ENCODE data around the gene PI16.

GRCh38 chr6:36955671-36956445, 1.3 kb downstream of the PI16 start:
- TF ChIP-seq CTCF (IDR thresholded peaks at IDR 0.05; ENCODE audit: extremely low read depth in 1 of 2, insufficient read depth in 1 of 2, low read depth in 1 of 2, low read length in 2 of 2): no peak
- TF ChIP-seq POLR2A (IDR thresholded peaks at IDR 0.05; ENCODE audit: low read depth, low read length): no peak
- TF ChIP-seq MAX (IDR thresholded peaks at IDR 0.05; ENCODE audit: insufficient read depth, insufficient read length): no peak
- no peak for TF ChIP-seq POLR2AphosphoS5 (IDR thresholded peaks at IDR 0.05; ENCODE audit: insufficient read depth, low read depth, low read length)
- no peak for TF ChIP-seq JUN (IDR thresholded peaks at IDR 0.05; ENCODE audit: borderline replicate concordance, insufficient read depth, insufficient read length, low read depth)
- no peak for TF ChIP-seq FOS (IDR thresholded peaks at IDR 0.05; ENCODE audit: borderline replicate concordance, insufficient read depth, low read length)
- TF ChIP-seq EZH2 (IDR thresholded peaks at IDR 0.05; ENCODE audit: borderline replicate concordance, low read depth, low read length, severe bottlenecking): no peak
- TF ChIP-seq GATA2 (IDR thresholded peaks at IDR 0.05; ENCODE audit: insufficient read depth, insufficient read length, low read depth, low read length): no peak
